ENCODE results near the gene NAT8L. TPM values are rescaled to one million over a fixed set of nuclear protein-coding genes. Genes with fewer than 3 reads are reported as not detected.

The NAT8L gene
- polyA plus RNA-seq, 1 donor from 2014 or later, result 12.6 TPM

- no peak for TF ChIP-seq POLR2AphosphoS5 (IDR thresholded peaks at IDR 0.05)
- TF ChIP-seq TAF1 (IDR thresholded peaks at IDR 0.05; ENCODE audit: low read depth), result no peak
- no peak for TF ChIP-seq RAD21 (conservative IDR thresholded peaks at IDR 0.05)
- TF ChIP-seq EP300 (conservative IDR thresholded peaks at IDR 0.05; ENCODE audit: poor library complexity, severe bottlenecking), result no peak
- no peak for TF ChIP-seq SMC3 (conservative IDR thresholded peaks at IDR 0.05; ENCODE audit: poor library complexity)
- TF ChIP-seq REST (IDR thresholded peaks at IDR 0.05; ENCODE audit: borderline replicate concordance), result no peak
- no peak for TF ChIP-seq EZH2 (IDR thresholded peaks at IDR 0.05; ENCODE audit: borderline replicate concordance, insufficient read depth, low read length, poor library complexity, severe bottlenecking)
- no peak for TF ChIP-seq CTCF (IDR thresholded peaks at IDR 0.05; ENCODE audit: poor library complexity, severe bottlenecking)
- no peak for TF ChIP-seq MXI1 (conservative IDR thresholded peaks at IDR 0.05; ENCODE audit: poor library complexity, severe bottlenecking)
Measured at GRCh38 chr4:2062808-2063524, 3.8 kb downstream of the NAT8L start.

GRCh38 chr4:2063557-2064275 lies 4.6 kb downstream of the NAT8L start:
- Histone ChIP-seq H3K36me3 (ENCODE audit: insufficient read depth, low read length) (no peaks in the 10 kb centered on the region), H3K4me2 (ENCODE audit: low read length) (no peak overlapping the region), H3K79me2 (replicated peaks; ENCODE audit: insufficient read depth, low read length) (no peaks in the 10 kb centered on the region), H3K9me3 (ENCODE audit: low read length) (no peaks in the 10 kb centered on the region), H4K20me1 (ENCODE audit: insufficient read depth) (peaks cover 7% of the 10 kb centered on the region), H3K4me3 (ENCODE audit: low read length) (no peak overlapping the region), H3K9me2 (ENCODE audit: insufficient read depth, low read length) (no peaks in the 10 kb centered on the region), H3K27ac (ENCODE audit: low read length) (no peak overlapping the region), H3K27me3 (ENCODE audit: insufficient read depth, low read depth, low read length) (no peaks in the 10 kb centered on the region), H2AFZ (ENCODE audit: low read depth, low read length) (no peak overlapping the region), H3K9ac (ENCODE audit: low read length) (no peak overlapping the region), H3F3A (ENCODE audit: insufficient read depth, low read length, poor library complexity, severe bottlenecking) (no peaks in the 10 kb centered on the region)
- TF ChIP-seq REST (IDR thresholded peaks at IDR 0.05; ENCODE audit: borderline replicate concordance), result no peak
- no peak for TF ChIP-seq POLR2AphosphoS5 (IDR thresholded peaks at IDR 0.05)
- TF ChIP-seq CTCF (IDR thresholded peaks at IDR 0.05; ENCODE audit: poor library complexity, severe bottlenecking), result no peak
- TF ChIP-seq TAF1 (IDR thresholded peaks at IDR 0.05; ENCODE audit: low read depth), result no peak
- TF ChIP-seq EZH2 (IDR thresholded peaks at IDR 0.05; ENCODE audit: borderline replicate concordance, insufficient read depth, low read length, poor library complexity, severe bottlenecking), result no peak
- no peak for TF ChIP-seq SMC3 (conservative IDR thresholded peaks at IDR 0.05; ENCODE audit: poor library complexity)
- TF ChIP-seq EP300 (conservative IDR thresholded peaks at IDR 0.05; ENCODE audit: poor library complexity, severe bottlenecking), result no peak
- TF ChIP-seq RAD21 (conservative IDR thresholded peaks at IDR 0.05), result no peak
- TF ChIP-seq MXI1 (conservative IDR thresholded peaks at IDR 0.05; ENCODE audit: poor library complexity, severe bottlenecking), result no peak

More at GRCh38 chr4:2062808-2063524, 3.8 kb downstream of the NAT8L start:
- H3K79me2 ChIP-seq (replicated peaks; ENCODE audit: insufficient read depth, low read length), result no peaks in the 10 kb centered on the region
- H3K27me3 ChIP-seq (ENCODE audit: insufficient read depth, low read depth, low read length), result no peaks in the 10 kb centered on the region
- H3K27ac ChIP-seq (ENCODE audit: low read length), result no peak overlapping the region
- peaks cover 7% of the 10 kb centered on the region for H4K20me1 ChIP-seq (ENCODE audit: insufficient read depth)
- H3K9me2 ChIP-seq (ENCODE audit: insufficient read depth, low read length), result no peaks in the 10 kb centered on the region
- no peaks in the 10 kb centered on the region for H3K36me3 ChIP-seq (ENCODE audit: insufficient read depth, low read length)
- no peaks in the 10 kb centered on the region for H3K9me3 ChIP-seq (ENCODE audit: low read length)
- no peak overlapping the region for H3K4me2 ChIP-seq (ENCODE audit: low read length)
- no peak overlapping the region for H2AFZ ChIP-seq (ENCODE audit: low read depth, low read length)
- no peaks in the 10 kb centered on the region for H3F3A ChIP-seq (ENCODE audit: insufficient read depth, low read length, poor library complexity, severe bottlenecking)
- H3K4me3 ChIP-seq (ENCODE audit: low read length), result no peak overlapping the region
- H3K9ac ChIP-seq (ENCODE audit: low read length), result no peak overlapping the region

All from neural cell (in vitro differentiated cells).